Chondrocyte (in vitro differentiated cells): ENCODE data around the gene CACNB4. TPM values are rescaled to one million over a fixed set of nuclear protein-coding genes. Genes with fewer than 3 reads are reported as not detected.

Experiments used
- DNase-seq: peaks from one replicate; pipeline ENCODE4 v3.0.0; 2021; ENCODE audit warnings: mixed read lengths, low spot score
- H3K27ac Mint-ChIP-seq: one replicate; pipeline ENCODE4 v1.8.0; 2021; ENCODE audit warnings: mild to moderate bottlenecking, moderate library complexity, mixed read lengths; ENCODE audit not compliant: unreplicated experiment
- H3K27me3 Mint-ChIP-seq: 2 replicates; pipeline ENCODE4 v1.8.0; 2021; ENCODE audit warnings: low read depth, mixed read lengths
- H3K36me3 Mint-ChIP-seq: 2 replicates; pipeline ENCODE4 v1.8.0; 2021; ENCODE audit warnings: low read depth, mixed read lengths
- H3K4me1 Mint-ChIP-seq: 2 replicates; pipeline ENCODE4 v1.8.0; 2021; ENCODE audit warnings: low read depth, mild to moderate bottlenecking, mixed read lengths
- H3K4me3 Mint-ChIP-seq: one replicate; pipeline ENCODE4 v1.8.0; 2021; ENCODE audit warnings: mild to moderate bottlenecking, moderate library complexity, mixed read lengths; ENCODE audit not compliant: unreplicated experiment
- H3K9me3 Mint-ChIP-seq: 2 replicates; pipeline ENCODE4 v1.8.0; 2021; ENCODE audit warnings: low read depth, mixed read lengths
- CTCF ChIP-seq: fragments of 200-600 bp; sonication (generic); IDR thresholded peaks from 2 replicates; pipeline ENCODE4 v1.5.0; 2021; ENCODE audit warnings: antibody characterized with exemption, mild to moderate bottlenecking, moderate library complexity
- total RNA-seq: library from RNA; stranded (reverse); gene quantifications from 3 replicates; pipeline ENCODE4 v1.2.1, GENCODE V29; 2021

Gene CACNB4
- total RNA-seq, 1 donor from 2014 or later: 2.1 TPM

GRCh38 chr2:152062125-152063091, 36.4 kb downstream of the CACNB4 start:
- Mint-ChIP-seq H3K36me3 (no peaks in the 10 kb centered on the region), H3K9me3 (peaks cover 7% of the 10 kb centered on the region), H3K4me1 (peaks cover 21% of the 10 kb centered on the region), H3K27me3 (no peaks in the 10 kb centered on the region), H3K27ac (peak overlapping the region; percentile 83), H3K4me3 (no peak overlapping the region)
- no peak for DNase-seq
- no peak for TF ChIP-seq CTCF

GRCh38 chr2:152061383-152061782, 37.5 kb downstream of the CACNB4 start:
- no peak for TF ChIP-seq CTCF
- H3K36me3 Mint-ChIP-seq: no peaks in the 10 kb centered on the region
- H3K9me3 Mint-ChIP-seq: peaks cover 7% of the 10 kb centered on the region
- peaks cover 28% of the 10 kb centered on the region for H3K4me1 Mint-ChIP-seq
- H3K27ac Mint-ChIP-seq: no peak overlapping the region
- no peaks in the 10 kb centered on the region for H3K27me3 Mint-ChIP-seq
- H3K4me3 Mint-ChIP-seq: no peak overlapping the region
- no peak for DNase-seq

GRCh38 chr2:152058655-152059054, 40.2 kb downstream of the CACNB4 start:
- Mint-ChIP-seq H3K4me1 (peaks cover 43% of the 10 kb centered on the region), H3K4me3 (no peak overlapping the region), H3K9me3 (peaks cover 7% of the 10 kb centered on the region), H3K27ac (no peak overlapping the region), H3K36me3 (no peaks in the 10 kb centered on the region), H3K27me3 (no peaks in the 10 kb centered on the region)
- no peak for TF ChIP-seq CTCF
- DNase-seq: no peak

- no peak overlapping the region for H3K4me3 Mint-ChIP-seq
- no peak for TF ChIP-seq CTCF
- no peaks in the 10 kb centered on the region for H3K36me3 Mint-ChIP-seq
- no peaks in the 10 kb centered on the region for H3K27me3 Mint-ChIP-seq
- no peak for DNase-seq
- H3K4me1 Mint-ChIP-seq: peaks cover 25% of the 10 kb centered on the region
- no peak overlapping the region for H3K27ac Mint-ChIP-seq
- H3K9me3 Mint-ChIP-seq: peaks cover 7% of the 10 kb centered on the region
Measured at GRCh38 chr2:152056418-152056817, 42.4 kb downstream of the CACNB4 start.

GRCh38 chr2:152055366-152056108, 43.3 kb downstream of the CACNB4 start:
- Mint-ChIP-seq H3K9me3 (peaks cover 7% of the 10 kb centered on the region), H3K27me3 (no peaks in the 10 kb centered on the region), H3K27ac (peak overlapping the region; percentile 78), H3K4me1 (peaks cover 25% of the 10 kb centered on the region), H3K4me3 (no peak overlapping the region), H3K36me3 (no peaks in the 10 kb centered on the region)
- TF ChIP-seq CTCF: no peak
- DNase-seq: no peak
